OCI-LY1 (cell line): ENCODE data around the gene RHBDF1.

Experiments
- EZH2 ChIP-seq: fragments of 200-600 bp; sonication (generic), shearing (Covaris generic); IDR thresholded peaks from 2 replicates; pipeline ENCODE4 v1.8.0; 2017; ENCODE audit warnings: borderline replicate concordance, mixed run types, mild to moderate bottlenecking, antibody characterized with exemption, low read length, moderate library complexity, mixed read lengths
- TF ChIP-seq, protein P1 (sequence below): fragments of 200-600 bp; sonication (generic), shearing (Covaris generic); IDR thresholded peaks from 2 replicates; pipeline ENCODE4 v1.5.1; 2017; ENCODE audit warnings: mild to moderate bottlenecking, antibody characterized with exemption, low read length, moderate library complexity, mixed read lengths

DNA sequence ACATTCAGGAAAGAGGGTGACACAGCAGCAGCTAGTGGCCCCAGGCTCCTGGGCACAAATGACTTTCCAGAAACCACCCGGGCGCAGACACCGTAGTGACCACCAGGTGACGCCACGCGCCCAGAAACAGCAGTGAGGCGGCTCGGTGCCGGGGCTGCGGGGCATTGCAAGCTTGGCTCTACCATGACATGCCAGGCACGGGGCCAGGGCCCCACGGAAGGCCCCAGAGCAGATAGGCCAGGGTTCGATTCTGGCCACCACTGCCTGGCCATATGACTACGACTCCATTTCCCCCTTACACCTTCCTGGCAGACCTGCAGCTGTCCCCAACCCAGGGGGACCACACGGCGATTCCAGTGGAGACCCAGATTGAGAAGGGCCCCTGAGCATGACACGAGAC lies 6.7 kb downstream of the RHBDF1 start:
- TF ChIP-seq, protein P1, sequence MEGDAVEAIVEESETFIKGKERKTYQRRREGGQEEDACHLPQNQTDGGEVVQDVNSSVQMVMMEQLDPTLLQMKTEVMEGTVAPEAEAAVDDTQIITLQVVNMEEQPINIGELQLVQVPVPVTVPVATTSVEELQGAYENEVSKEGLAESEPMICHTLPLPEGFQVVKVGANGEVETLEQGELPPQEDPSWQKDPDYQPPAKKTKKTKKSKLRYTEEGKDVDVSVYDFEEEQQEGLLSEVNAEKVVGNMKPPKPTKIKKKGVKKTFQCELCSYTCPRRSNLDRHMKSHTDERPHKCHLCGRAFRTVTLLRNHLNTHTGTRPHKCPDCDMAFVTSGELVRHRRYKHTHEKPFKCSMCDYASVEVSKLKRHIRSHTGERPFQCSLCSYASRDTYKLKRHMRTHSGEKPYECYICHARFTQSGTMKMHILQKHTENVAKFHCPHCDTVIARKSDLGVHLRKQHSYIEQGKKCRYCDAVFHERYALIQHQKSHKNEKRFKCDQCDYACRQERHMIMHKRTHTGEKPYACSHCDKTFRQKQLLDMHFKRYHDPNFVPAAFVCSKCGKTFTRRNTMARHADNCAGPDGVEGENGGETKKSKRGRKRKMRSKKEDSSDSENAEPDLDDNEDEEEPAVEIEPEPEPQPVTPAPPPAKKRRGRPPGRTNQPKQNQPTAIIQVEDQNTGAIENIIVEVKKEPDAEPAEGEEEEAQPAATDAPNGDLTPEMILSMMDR: peak; percentile 94
- TF ChIP-seq EZH2: no peak
